HuH-7.5 (cell line): ENCODE measurements around the gene CORO2B.

Experiments
- DNase-seq: peaks from one replicate; pipeline ENCODE4 v3.0.0; 2011; ENCODE audit warnings: low spot score

Gene CORO2B

GRCh38 chr15:68574046-68574445 is 4.7 kb upstream of the CORO2B start:
- DNase-seq, result no peak

GRCh38 chr15:68574629-68575028 is 4.2 kb upstream of the CORO2B start:
- no peak for DNase-seq

- no peak for DNase-seq
Measured at GRCh38 chr15:68576235-68576892, 2.4 kb upstream of the CORO2B start.

- peak; percentile 46 for DNase-seq
Measured at GRCh38 chr15:68578175-68578979, 416 bp upstream of the CORO2B start.

GRCh38 chr15:68580026-68580882 is 1.5 kb downstream of the CORO2B start:
- DNase-seq, result no peak

- DNase-seq, result no peak
Measured at GRCh38 chr15:68580883-68581155, 2.0 kb downstream of the CORO2B start.

GRCh38 chr15:68581725-68582124 is 2.9 kb downstream of the CORO2B start:
- no peak for DNase-seq

- DNase-seq, result no peak
Measured at GRCh38 chr15:68582236-68582635, 3.4 kb downstream of the CORO2B start.

GRCh38 chr15:68582864-68583263 is 4.1 kb downstream of the CORO2B start:
- no peak for DNase-seq

- no peak for DNase-seq
Measured at GRCh38 chr15:68583321-68583720, 4.5 kb downstream of the CORO2B start.

- DNase-seq, result no peak
Measured at GRCh38 chr15:68583936-68584755, 5.4 kb downstream of the CORO2B start.

GRCh38 chr15:68584756-68585573 is 6.2 kb downstream of the CORO2B start:
- no peak for DNase-seq

- no peak for DNase-seq
Measured at GRCh38 chr15:68585574-68586273, 6.9 kb downstream of the CORO2B start.

- no peak for DNase-seq
Measured at GRCh38 chr15:68586274-68586961, 7.6 kb downstream of the CORO2B start.

- no peak for DNase-seq
Measured at GRCh38 chr15:68587769-68588385, 9.1 kb downstream of the CORO2B start.

- DNase-seq, result no peak
Measured at GRCh38 chr15:68589053-68589452, 10.3 kb downstream of the CORO2B start.

- no peak for DNase-seq
Measured at GRCh38 chr15:68589783-68590710, 11.3 kb downstream of the CORO2B start.

- DNase-seq, result no peak
Measured at GRCh38 chr15:68590721-68591389, 12.1 kb downstream of the CORO2B start.
